Endothelial cell of umbilical vein (primary cell): Measurements from ENCODE around the gene PLRG1.

ENCODE experiments used
- EZH2 ChIP-seq: IDR thresholded peaks from 2 replicates; pipeline ENCODE4 v1.6.1; 2012; ENCODE audit warnings: borderline replicate concordance, low read depth, mild to moderate bottlenecking, moderate library complexity, low read length, inconsistent platforms; ENCODE audit not compliant: severe bottlenecking
- POLR2AphosphoS5 ChIP-seq: IDR thresholded peaks from 2 replicates; pipeline ENCODE4 v1.6.1; 2012; ENCODE audit warnings: low read depth, mild to moderate bottlenecking, control low read depth, low read length, moderate library complexity; ENCODE audit not compliant: insufficient read depth
- TF ChIP-seq, protein P1 (sequence below), 2 donors: IDR thresholded peaks; 1 replicate in 1 of 2; 2 replicates in 1 of 2; pipeline ENCODE4 v1.5.1; 2011; ENCODE audit warnings: low read length in 2 of 2, mild to moderate bottlenecking in 2 of 2, moderate library complexity in 2 of 2, control low read depth in 1 of 2, inconsistent platforms in 1 of 2, low read depth in 1 of 2; ENCODE audit not compliant: insufficient read depth in 1 of 2; ENCODE audit errors: extremely low read depth in 1 of 2
- TF ChIP-seq, protein P2 (sequence below): IDR thresholded peaks from 2 replicates; pipeline ENCODE4 v1.6.1; 2011; ENCODE audit not compliant: insufficient read depth, insufficient read length

DNA sequence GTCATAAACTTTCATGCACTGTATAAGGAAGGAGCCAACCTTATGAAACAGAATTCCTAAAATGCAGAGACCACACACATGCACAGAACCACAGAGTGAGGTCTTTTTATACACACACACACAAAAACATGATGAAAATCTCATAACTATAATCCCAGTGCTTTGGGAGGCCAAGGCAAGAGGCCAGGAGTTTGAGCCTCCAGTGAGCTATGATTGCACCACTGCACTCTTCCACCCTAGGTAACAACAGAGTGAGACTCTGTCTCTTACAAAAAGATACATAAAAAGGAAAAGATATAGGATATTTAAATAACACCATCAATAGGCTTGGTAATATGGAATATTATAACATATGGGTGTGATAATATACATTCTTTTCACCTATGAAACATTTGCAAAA lies 29.7 kb upstream of the PLRG1 start:
- TF ChIP-seq, protein P1, sequence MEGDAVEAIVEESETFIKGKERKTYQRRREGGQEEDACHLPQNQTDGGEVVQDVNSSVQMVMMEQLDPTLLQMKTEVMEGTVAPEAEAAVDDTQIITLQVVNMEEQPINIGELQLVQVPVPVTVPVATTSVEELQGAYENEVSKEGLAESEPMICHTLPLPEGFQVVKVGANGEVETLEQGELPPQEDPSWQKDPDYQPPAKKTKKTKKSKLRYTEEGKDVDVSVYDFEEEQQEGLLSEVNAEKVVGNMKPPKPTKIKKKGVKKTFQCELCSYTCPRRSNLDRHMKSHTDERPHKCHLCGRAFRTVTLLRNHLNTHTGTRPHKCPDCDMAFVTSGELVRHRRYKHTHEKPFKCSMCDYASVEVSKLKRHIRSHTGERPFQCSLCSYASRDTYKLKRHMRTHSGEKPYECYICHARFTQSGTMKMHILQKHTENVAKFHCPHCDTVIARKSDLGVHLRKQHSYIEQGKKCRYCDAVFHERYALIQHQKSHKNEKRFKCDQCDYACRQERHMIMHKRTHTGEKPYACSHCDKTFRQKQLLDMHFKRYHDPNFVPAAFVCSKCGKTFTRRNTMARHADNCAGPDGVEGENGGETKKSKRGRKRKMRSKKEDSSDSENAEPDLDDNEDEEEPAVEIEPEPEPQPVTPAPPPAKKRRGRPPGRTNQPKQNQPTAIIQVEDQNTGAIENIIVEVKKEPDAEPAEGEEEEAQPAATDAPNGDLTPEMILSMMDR (IDR thresholded peaks at IDR 0.05; ENCODE audit: extremely low read depth in 1 of 2, insufficient read depth in 1 of 2, low read depth in 1 of 2, low read length in 2 of 2): no peak
- no peak for TF ChIP-seq POLR2AphosphoS5
- TF ChIP-seq EZH2: no peak
- TF ChIP-seq, protein P2, sequence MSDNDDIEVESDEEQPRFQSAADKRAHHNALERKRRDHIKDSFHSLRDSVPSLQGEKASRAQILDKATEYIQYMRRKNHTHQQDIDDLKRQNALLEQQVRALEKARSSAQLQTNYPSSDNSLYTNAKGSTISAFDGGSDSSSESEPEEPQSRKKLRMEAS: no peak
